IgD-negative memory B cell (primary cell): Measurements from ENCODE around the gene BPGM. TPM values are rescaled to one million over a fixed set of nuclear protein-coding genes. Genes with fewer than 3 reads are reported as not detected.
"Not testable (repeated sequence)": the region's sequence is repeated elsewhere in the genome, so short reads cannot be mapped to it uniquely, and the experiment has no call there.

ENCODE experiments used
- H3K27ac Mint-ChIP-seq, 3 donors: one replicate each; pipeline ENCODE4 v1.8.0; 2020 to 2022; ENCODE audit warnings: mild to moderate bottlenecking in 3 of 3, mixed read lengths in 3 of 3, moderate library complexity in 1 of 3
- H3K27me3 Mint-ChIP-seq: one replicate; pipeline ENCODE4 v1.8.0; 2021; ENCODE audit warnings: mixed read lengths
- H3K36me3 Mint-ChIP-seq: one replicate; pipeline ENCODE4 v1.8.0; 2020; ENCODE audit warnings: mild to moderate bottlenecking, mixed read lengths
- H3K4me1 Mint-ChIP-seq, 3 donors: one replicate each; pipeline ENCODE4 v1.8.0; 2020 to 2022; ENCODE audit warnings: mixed read lengths in 3 of 3, mild to moderate bottlenecking in 1 of 3
- H3K4me3 Mint-ChIP-seq, 4 donors: one replicate each; pipeline ENCODE4 v1.8.0; 2020 to 2022; ENCODE audit warnings: mild to moderate bottlenecking in 4 of 4, mixed read lengths in 4 of 4, moderate library complexity in 3 of 4
- H3K9me3 Mint-ChIP-seq, 3 donors: one replicate each; pipeline ENCODE4 v1.8.0; 2020 to 2021; ENCODE audit warnings: mixed read lengths in 3 of 3, mild to moderate bottlenecking in 1 of 3
- polyA plus RNA-seq: library from polyadenylated mRNA; unstranded; fragments of 300-500 nt; fragmentation: Illumina TruSeq; gene quantifications from one replicate; pipeline ENCODE4 v1.2.3, GENCODE V29; 2021

The BPGM gene
- polyA plus RNA-seq, 1 donor from 2014 or later: 21.4 TPM

DNA sequence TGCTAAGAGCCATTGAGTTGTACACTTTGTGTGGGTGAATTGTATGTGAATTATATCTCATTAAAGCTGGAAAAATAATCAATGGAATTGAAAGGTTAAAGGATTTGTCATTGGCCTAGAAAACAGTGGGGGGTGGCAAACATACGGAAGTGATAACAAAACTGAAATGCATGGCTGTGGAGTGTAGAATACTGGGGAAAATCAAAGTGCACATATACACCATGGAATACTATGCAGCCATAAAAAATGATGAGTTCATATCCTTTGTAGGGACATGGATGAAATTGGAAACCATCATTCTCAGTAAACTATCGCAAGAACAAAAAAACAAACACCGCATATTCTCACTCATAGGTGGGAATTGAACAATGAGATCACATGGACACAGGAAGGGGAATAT, 18.4 kb downstream of the BPGM start:
- H3K27ac Mint-ChIP-seq, H3K4me3 Mint-ChIP-seq, H3K9me3 Mint-ChIP-seq, H3K27me3 Mint-ChIP-seq, H3K36me3 Mint-ChIP-seq: not testable (repeated sequence)
- peaks cover 13 to 27% (median 14%) of the 10 kb centered on the region in 3 donors for H3K4me1 Mint-ChIP-seq

DNA sequence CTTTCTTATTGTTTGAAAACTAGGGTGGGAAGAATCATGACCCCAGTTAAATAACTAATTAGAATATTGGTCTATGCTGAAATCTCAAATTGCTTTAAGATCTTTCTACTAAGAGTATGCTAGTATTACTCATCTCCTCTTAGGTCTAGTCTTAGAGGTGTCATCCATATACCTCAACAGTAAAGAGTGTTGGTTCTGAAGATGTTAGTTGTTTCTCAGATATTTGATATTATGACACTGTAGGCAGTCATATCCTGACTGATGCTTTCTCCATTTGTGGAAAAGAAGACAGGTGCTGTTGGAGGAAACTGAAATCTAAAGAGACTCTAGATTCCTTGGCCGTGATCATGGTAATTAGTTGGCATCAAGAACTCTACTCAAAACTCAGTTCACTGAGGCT, 21.2 kb downstream of the BPGM start:
- Mint-ChIP-seq H3K36me3 (peaks cover 13% of the 10 kb centered on the region), H3K4me3 (no peak overlapping the region), H3K9me3 (peaks cover 0 to 5% (median 2%) of the 10 kb centered on the region in 3 donors), H3K27me3 (no peaks in the 10 kb centered on the region), H3K4me1 (peaks cover 20 to 27% (median 20%) of the 10 kb centered on the region in 3 donors), H3K27ac (no peak overlapping the region)

DNA sequence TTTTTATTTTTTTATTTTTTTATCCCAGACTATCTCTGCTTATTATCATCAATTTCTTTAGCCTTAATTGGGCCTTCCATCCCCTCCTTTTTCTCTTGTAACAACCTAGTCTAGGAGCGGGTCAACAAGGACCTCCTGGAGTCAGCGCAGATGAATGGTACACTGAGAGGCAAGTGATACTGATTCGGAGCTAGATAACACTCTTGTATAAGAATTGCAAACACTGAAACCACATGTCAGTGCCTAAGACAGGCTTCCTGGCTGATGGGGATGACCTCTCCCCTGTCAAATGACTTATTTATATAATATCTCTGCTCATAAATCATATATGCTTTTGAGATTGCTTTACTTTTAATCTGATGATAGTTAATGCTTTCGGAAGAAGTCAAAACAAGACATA, 22.7 kb downstream of the BPGM start:
- H3K4me1 Mint-ChIP-seq: peaks cover 20 to 23% (median 20%) of the 10 kb centered on the region in 3 donors
- no peaks in the 10 kb centered on the region for H3K27me3 Mint-ChIP-seq
- H3K4me3 Mint-ChIP-seq: no peak overlapping the region
- peaks cover 16% of the 10 kb centered on the region for H3K36me3 Mint-ChIP-seq
- peak overlapping the region in 1 of 3 donors; percentile 44 for H3K27ac Mint-ChIP-seq
- peaks cover 2 to 5% (median 2%) of the 10 kb centered on the region in 3 donors for H3K9me3 Mint-ChIP-seq

DNA sequence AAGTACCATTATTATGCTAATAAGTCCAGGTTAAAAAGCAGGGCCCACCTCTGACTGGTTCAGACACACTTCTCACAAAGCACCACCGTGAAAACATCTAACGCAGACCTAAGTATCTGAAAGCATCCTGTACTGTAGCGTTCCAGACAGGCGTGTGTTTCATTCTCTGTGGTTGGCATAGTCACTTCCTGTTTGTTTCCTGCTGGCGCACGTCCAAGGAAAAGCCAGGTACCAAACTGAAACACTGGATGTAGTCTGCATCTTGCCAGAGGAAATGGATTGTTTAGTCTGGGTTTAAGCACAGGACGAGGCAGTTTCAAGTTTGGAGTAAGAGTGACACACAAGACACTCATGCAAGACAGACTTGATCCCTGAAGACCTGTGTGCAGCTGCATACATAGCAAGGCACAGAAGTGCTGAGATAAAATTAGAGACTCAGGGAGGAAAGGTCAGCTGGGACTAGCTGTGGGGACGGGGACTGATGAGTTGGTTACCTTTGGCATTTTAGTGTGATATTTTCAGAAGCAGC, 23.3 kb downstream of the BPGM start:
- H3K4me3 Mint-ChIP-seq: peak overlapping the region in 2 of 4 donors; percentile 0 to 15
- peaks cover 17% of the 10 kb centered on the region for H3K36me3 Mint-ChIP-seq
- no peaks in the 10 kb centered on the region for H3K27me3 Mint-ChIP-seq
- peaks cover 20 to 23% (median 20%) of the 10 kb centered on the region in 3 donors for H3K4me1 Mint-ChIP-seq
- peak overlapping the region in 2 of 3 donors; percentile 44 to 83 for H3K27ac Mint-ChIP-seq
- H3K9me3 Mint-ChIP-seq: peaks cover under 1 to 6% (median 1%) of the 10 kb centered on the region in 3 donors

DNA sequence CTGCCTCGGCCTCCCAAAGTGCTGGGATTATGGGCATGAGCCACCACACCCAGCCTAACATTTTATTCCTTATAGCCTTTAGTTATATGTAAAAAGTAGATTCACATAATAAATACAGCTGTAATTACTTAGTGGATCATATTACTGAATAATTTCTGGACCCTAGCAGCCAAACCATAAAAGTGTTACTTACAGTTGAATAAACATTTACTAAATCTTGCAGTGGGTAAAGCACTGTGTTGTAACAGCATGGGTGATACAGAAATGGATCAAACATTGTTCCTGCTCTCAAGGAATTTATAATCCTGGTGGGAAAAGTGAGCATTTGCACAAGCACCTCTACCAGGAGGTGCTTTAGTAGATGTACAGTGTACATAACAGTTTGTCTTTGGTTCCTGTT, 25.0 kb downstream of the BPGM start:
- Mint-ChIP-seq H3K9me3 (peaks cover 0 to 6% (median 0%) of the 10 kb centered on the region in 3 donors), H3K27me3 (no peaks in the 10 kb centered on the region), H3K4me1 (peaks cover 16 to 27% (median 20%) of the 10 kb centered on the region in 3 donors), H3K27ac (peak overlapping the region in 1 of 3 donors; percentile 71), H3K4me3 (no peak overlapping the region), H3K36me3 (peaks cover 14% of the 10 kb centered on the region)

DNA sequence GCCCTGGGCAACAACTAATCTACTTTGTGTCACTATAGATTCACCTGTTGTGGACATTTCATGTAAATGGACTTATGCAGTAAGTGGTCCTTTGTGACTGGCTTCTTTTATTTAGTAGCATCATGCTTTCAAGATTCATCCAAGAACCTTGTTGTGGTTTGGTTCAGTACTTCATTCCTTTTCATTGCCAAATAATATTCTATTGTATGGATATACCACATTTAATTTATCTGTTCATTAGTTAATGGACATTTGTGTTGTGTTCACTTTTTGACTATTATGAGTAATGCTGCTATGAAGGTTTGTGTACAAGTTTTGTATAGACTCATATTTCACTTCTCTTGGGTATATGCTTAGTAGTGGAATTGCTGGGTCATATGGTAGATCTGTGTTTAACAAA, 27.8 kb downstream of the BPGM start:
- Mint-ChIP-seq H3K4me1 (peaks cover 7 to 28% (median 13%) of the 10 kb centered on the region in 3 donors), H3K4me3 (no peak overlapping the region), H3K27me3 (no peaks in the 10 kb centered on the region), H3K36me3 (peaks cover 14% of the 10 kb centered on the region), H3K9me3 (peaks cover 0 to 6% (median 0%) of the 10 kb centered on the region in 3 donors), H3K27ac (no peak overlapping the region)

DNA sequence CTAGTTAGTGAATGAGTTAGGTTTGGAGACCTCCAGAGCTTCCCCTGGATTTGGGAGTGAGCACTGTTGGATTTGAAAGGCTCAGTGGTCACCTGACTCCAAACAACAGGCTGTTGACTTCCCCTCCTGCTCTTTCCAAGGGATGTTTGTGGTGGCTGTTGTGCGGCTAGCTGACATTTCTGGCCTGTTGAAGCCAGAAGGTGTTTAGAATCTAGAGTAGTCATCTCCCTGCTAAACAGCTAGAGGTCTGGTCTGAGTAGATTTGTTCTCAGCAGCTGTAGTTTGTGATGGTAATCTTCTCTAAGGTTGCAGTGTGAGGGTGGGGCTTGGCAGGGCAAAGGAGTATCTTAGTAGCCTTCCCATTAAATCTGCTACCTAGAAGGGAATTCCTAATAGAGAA, 30.1 kb downstream of the BPGM start:
- peaks cover 0 to 6% (median 0%) of the 10 kb centered on the region in 3 donors for H3K9me3 Mint-ChIP-seq
- no peak overlapping the region for H3K4me3 Mint-ChIP-seq
- H3K36me3 Mint-ChIP-seq: peaks cover 16% of the 10 kb centered on the region
- H3K27ac Mint-ChIP-seq: peak overlapping the region in 1 of 3 donors; percentile 1
- peaks cover 4 to 20% (median 6%) of the 10 kb centered on the region in 3 donors for H3K4me1 Mint-ChIP-seq
- no peaks in the 10 kb centered on the region for H3K27me3 Mint-ChIP-seq

DNA sequence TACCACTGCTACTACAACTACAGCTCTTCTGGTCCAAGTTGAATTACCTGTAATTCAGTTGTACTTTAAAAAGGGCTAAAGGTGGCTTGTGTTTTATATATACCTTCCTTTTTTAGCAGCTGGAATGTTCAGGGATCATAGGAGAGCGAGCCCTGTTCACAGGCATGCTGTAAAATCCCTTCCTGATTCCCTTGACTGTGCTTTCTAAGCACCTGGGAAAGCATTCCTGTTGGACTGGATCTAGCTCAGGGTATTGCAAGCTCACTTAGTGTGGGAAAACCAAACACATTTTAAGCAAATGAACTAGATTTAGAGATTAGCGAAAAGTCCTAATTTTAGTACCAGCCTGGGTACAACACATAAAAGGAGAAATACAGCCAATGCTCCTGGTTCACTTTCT, 31.5 kb downstream of the BPGM start:
- H3K4me1 Mint-ChIP-seq: peaks cover 0 to 16% (median 6%) of the 10 kb centered on the region in 3 donors
- peaks cover 0 to 6% (median 0%) of the 10 kb centered on the region in 3 donors for H3K9me3 Mint-ChIP-seq
- H3K4me3 Mint-ChIP-seq: no peak overlapping the region
- H3K27ac Mint-ChIP-seq: no peak overlapping the region
- H3K36me3 Mint-ChIP-seq: peaks cover 11% of the 10 kb centered on the region
- no peaks in the 10 kb centered on the region for H3K27me3 Mint-ChIP-seq

DNA sequence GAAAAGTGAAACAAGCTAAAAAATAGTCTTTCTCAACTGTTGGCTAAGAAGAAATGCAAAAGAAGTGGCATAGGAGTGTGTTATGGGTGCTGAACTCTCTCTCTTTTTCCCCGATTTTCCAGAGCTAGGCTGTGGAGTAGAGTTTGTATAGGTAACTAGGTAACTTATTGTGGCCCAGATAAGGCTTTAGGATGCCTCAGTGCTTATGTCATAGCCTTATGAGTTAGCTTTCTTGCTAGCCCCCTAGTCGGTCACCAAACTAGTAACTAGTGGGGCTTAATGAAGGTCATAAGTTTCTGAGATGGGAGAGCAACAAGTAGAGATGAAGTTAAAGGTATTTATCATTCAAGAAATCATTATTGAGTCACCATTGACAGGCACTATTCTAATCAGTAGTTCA, 32.4 kb downstream of the BPGM start:
- no peaks in the 10 kb centered on the region for H3K27me3 Mint-ChIP-seq
- H3K4me1 Mint-ChIP-seq: peaks cover 0 to 16% (median 6%) of the 10 kb centered on the region in 3 donors
- peaks cover 0 to 6% (median 0%) of the 10 kb centered on the region in 3 donors for H3K9me3 Mint-ChIP-seq
- H3K27ac Mint-ChIP-seq: no peak overlapping the region
- no peak overlapping the region for H3K4me3 Mint-ChIP-seq
- H3K36me3 Mint-ChIP-seq: peaks cover 11% of the 10 kb centered on the region

DNA sequence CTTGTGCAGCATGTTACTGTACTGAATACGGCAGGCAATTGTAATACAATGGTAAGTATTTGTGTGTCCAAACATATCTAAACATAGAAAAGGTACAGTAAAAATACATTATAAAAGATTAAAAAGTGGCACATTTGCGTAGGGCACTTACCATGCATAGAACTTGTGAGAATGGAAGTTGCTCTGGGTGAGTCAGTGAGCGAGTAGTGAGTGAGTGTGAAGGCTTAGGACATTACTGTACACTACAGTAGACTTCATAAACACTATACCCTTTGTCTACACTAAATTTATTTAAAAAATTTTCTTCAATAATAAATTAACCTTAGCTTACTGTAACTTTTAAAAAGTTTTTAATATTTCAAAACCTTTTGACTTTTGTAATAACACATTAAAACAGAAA, 37.5 kb downstream of the BPGM start:
- Mint-ChIP-seq H3K4me3 (no peak overlapping the region), H3K27me3 (no peaks in the 10 kb centered on the region), H3K36me3 (peaks cover 4% of the 10 kb centered on the region), H3K9me3 (no peaks in the 10 kb centered on the region), H3K4me1 (no peaks in the 10 kb centered on the region), H3K27ac (no peak overlapping the region)

DNA sequence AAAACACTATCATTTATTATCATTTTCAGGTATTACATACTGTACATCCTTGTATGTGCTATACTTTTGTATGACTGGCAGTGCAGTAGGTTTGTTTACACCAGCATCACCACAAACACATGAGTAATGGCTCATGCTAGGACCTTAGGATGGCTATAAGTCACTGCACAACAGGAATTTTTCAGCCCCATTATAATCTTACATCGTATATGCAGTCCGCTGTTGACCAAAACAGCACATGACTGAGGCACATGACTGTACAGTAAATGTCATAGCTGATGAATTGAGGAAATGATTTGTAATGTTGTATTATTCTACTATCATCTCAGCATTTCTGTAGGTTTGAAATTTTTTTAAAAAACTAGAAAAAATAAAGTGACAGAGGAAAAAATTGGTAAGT, 38.6 kb downstream of the BPGM start:
- H3K27me3 Mint-ChIP-seq: no peaks in the 10 kb centered on the region
- no peak overlapping the region for H3K4me3 Mint-ChIP-seq
- no peak overlapping the region for H3K27ac Mint-ChIP-seq
- no peaks in the 10 kb centered on the region for H3K4me1 Mint-ChIP-seq
- no peaks in the 10 kb centered on the region for H3K9me3 Mint-ChIP-seq
- peaks cover 3% of the 10 kb centered on the region for H3K36me3 Mint-ChIP-seq

DNA sequence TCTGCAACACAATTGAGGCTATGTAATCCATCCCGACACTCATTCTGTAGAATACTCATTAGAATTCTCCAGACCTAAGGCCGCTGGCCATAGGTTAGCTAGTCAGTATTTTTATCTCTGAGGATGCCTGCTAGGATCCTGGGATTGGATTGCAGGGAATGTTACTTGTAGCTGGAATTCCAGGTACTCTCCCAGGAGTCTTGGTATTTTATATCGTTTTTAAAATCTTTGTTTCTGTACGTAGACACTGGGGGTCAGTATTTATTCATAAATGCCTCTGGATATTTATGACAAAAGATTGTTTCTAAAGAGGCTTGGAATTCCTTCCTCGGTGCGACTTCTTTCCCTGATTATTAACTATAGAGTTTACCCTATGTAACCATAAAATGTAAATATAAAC, 40.1 kb downstream of the BPGM start:
- H3K27ac Mint-ChIP-seq: no peak overlapping the region
- H3K9me3 Mint-ChIP-seq: peaks cover 0 to 1% (median 0%) of the 10 kb centered on the region in 3 donors
- H3K27me3 Mint-ChIP-seq: no peaks in the 10 kb centered on the region

DNA sequence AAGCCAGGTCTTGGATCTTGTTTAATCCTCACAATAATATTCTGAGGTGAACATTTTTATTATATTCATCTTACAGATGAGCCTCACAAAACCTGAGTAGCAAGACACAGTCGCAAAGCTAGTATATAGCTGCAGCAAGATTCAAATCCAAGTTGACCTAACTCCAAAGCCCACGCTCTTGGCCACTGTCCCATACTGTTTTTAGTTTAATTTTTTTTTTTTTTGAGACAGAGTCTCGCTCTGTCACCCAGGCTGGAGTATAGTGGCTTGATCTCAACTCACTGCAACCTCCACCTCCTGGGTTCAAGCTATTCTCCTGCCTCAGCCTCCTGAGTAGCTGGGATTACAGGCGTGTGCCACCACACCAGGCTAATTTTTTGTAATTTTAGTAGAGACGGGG, 42.9 kb downstream of the BPGM start:
- not testable (repeated sequence) for H3K9me3 Mint-ChIP-seq, H3K4me1 Mint-ChIP-seq

More for the DNA sequence above, 40.1 kb downstream of the BPGM start:
- Mint-ChIP-seq H3K4me1 (peaks cover 0 to 2% (median 0%) of the 10 kb centered on the region in 3 donors), H3K36me3 (peaks cover under 1% of the 10 kb centered on the region), H3K4me3 (no peak overlapping the region)

DNA sequence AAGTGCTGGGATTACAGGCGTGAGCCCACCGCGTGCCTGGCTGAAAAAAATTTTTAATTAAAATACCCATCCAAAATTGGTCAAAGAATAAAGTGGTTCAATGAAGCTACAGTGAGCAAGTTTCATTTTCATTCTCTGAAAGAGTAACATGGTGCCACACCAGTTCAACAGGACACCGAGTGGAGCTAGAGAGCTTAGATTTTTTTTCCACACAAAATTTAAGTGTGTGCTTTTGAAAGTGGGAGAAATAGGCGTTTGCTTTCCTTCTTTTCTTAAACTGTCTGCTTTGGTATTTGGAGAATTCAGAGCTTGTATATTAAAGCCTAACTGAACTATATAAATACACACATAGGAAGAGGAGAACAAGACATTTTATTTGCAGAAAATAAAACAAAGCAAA, 43.4 kb downstream of the BPGM start:
- Mint-ChIP-seq H3K4me1 (peaks cover 0 to 2% (median 0%) of the 10 kb centered on the region in 3 donors), H3K27me3 (no peaks in the 10 kb centered on the region), H3K9me3 (peaks cover 0 to 1% (median 0%) of the 10 kb centered on the region in 3 donors), H3K27ac (peak overlapping the region in 1 of 3 donors; percentile 67), H3K4me3 (no peak overlapping the region), H3K36me3 (peaks cover 1% of the 10 kb centered on the region)

More for the DNA sequence above, 42.9 kb downstream of the BPGM start:
- not testable (repeated sequence) for H3K27me3 Mint-ChIP-seq, H3K4me3 Mint-ChIP-seq, H3K36me3 Mint-ChIP-seq
- H3K27ac Mint-ChIP-seq: peak overlapping the region in 1 of 3 donors; percentile 67

DNA sequence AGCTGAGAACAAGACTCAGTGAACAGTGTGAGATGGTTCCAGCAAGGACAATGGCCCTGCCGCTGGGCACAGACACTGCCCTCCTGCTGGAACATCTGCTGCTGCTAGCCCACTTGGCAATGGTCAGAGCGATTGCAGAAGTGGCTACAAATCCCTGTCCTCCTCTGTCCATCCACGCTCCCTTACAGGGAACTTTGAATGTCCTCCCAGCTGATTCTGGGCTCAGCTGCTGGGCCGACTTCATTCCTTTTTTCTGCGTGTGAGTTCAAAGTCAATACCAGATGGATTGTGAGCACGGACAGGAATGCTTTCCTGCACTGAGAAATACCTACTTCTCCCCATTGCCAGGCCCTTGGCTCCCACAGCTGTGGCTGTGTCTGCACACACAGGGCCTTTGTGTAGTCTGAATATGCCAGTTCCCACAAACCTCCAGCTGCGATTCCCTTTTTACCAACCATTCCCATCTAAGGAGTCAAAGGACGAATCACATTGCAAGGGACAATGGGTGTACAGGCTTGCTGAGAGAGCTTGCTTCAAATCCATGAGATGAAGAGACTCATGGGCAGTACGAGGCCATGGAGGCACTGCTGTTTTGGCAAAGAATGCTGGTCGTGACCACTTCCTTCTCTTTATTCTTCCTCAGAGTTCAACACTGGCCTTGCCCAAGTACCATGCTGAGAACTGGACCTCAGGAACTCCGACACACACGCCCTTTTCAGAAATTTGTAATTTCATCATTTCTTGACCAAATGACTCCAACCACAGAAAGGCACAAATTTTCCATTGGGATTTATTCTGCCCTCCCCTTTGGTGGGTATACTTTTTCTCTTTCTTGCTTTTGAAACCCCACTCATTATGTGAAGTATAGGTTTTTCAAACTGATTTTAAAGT, 44.2 kb downstream of the BPGM start:
- peaks cover 0 to 1% (median 0%) of the 10 kb centered on the region in 3 donors for H3K9me3 Mint-ChIP-seq
- peaks cover 0 to 2% (median 0%) of the 10 kb centered on the region in 3 donors for H3K4me1 Mint-ChIP-seq
- H3K4me3 Mint-ChIP-seq: no peak overlapping the region
- no peak overlapping the region for H3K27ac Mint-ChIP-seq
- H3K36me3 Mint-ChIP-seq: peaks cover 1% of the 10 kb centered on the region
- H3K27me3 Mint-ChIP-seq: no peaks in the 10 kb centered on the region
